HL-60/S4 (cell line): ENCODE results near the gene ACSM3.

Source experiments
- in situ Hi-C: fragments of 300-500 bp; cut with MboI; formaldehyde crosslinking; loops from 2 replicates; pipeline ENCODE4 v1.14.3; 2022; ENCODE audit warnings: low sequenced_read_pairs

The ACSM3 gene

GRCh38 chr16:20803561-20804214 lies 39.9 kb downstream of the ACSM3 start:
- in situ Hi-C loops: loop anchor here (25.0 kb wide), 1 partner anchor 1534 kb away; no protein-coding TSS in a partner anchor

- in situ Hi-C loops: loop anchor here (25.0 kb wide), 1 partner anchor 1532 kb away; no protein-coding TSS in a partner anchor
These were observed 41.9 kb downstream of the ACSM3 start for GRCh38 chr16:20805684-20806167.

GRCh38 chr16:20806168-20807050 lies 42.6 kb downstream of the ACSM3 start, which contains the start of the genes ERI2 and REXO5:
Gene ERI2 (minus strand): TSS chr16:20806472. CDS start chr16:20806430, 42 bp downstream.
Gene REXO5 (plus strand): TSS chr16:20806527. CDS start chr16:20806954, 427 bp downstream.
- in situ Hi-C loops: loop anchor here (25.0 kb wide), 1 partner anchor 1531 kb away; no protein-coding TSS in a partner anchor

- in situ Hi-C loops: loop anchor here (25.0 kb wide), 1 partner anchor 1529 kb away; no protein-coding TSS in a partner anchor
These were observed 44.0 kb downstream of the ACSM3 start for GRCh38 chr16:20807862-20808261.

GRCh38 chr16:20811889-20812439 lies 48.1 kb downstream of the ACSM3 start:
- in situ Hi-C loops: loop anchor here (25.0 kb wide), 1 partner anchor 1525 kb away; no protein-coding TSS in a partner anchor

GRCh38 chr16:20812510-20812909 lies 48.7 kb downstream of the ACSM3 start:
- in situ Hi-C loops: loop anchor here (25.0 kb wide), 1 partner anchor 1525 kb away; no protein-coding TSS in a partner anchor

GRCh38 chr16:20814784-20815183 lies 51.0 kb downstream of the ACSM3 start:
- in situ Hi-C loops: loop anchor here (25.0 kb wide), 1 partner anchor 1523 kb away; no protein-coding TSS in a partner anchor

GRCh38 chr16:20818929-20819585 lies 55.2 kb downstream of the ACSM3 start:
- in situ Hi-C loops: loop anchor here (25.0 kb wide), 1 partner anchor 1518 kb away; no protein-coding TSS in a partner anchor

GRCh38 chr16:20821682-20822081 lies 57.9 kb downstream of the ACSM3 start:
- in situ Hi-C loops: loop anchor here (25.0 kb wide), 1 partner anchor 1516 kb away; no protein-coding TSS in a partner anchor

GRCh38 chr16:20822521-20823325 lies 58.9 kb downstream of the ACSM3 start:
- in situ Hi-C loops: loop anchor here (25.0 kb wide), 1 partner anchor 1515 kb away; no protein-coding TSS in a partner anchor

GRCh38 chr16:20826039-20826566 lies 62.3 kb downstream of the ACSM3 start:
- in situ Hi-C loops: no loop called here

GRCh38 chr16:20829536-20829935 lies 65.7 kb downstream of the ACSM3 start:
- in situ Hi-C loops: no loop called here

GRCh38 chr16:20830372-20830771 lies 66.6 kb downstream of the ACSM3 start:
- in situ Hi-C loops: no loop called here

- in situ Hi-C loops: no loop called here
These were observed 69.3 kb downstream of the ACSM3 start for GRCh38 chr16:20833086-20833485.

- in situ Hi-C loops: no loop called here
These were observed 74.4 kb downstream of the ACSM3 start for GRCh38 chr16:20838240-20838639.

- in situ Hi-C loops: no loop called here
These were observed 75.7 kb downstream of the ACSM3 start for GRCh38 chr16:20839504-20839903.

- in situ Hi-C loops: no loop called here
These were observed 80.2 kb downstream of the ACSM3 start for GRCh38 chr16:20844054-20844453.

GRCh38 chr16:20844588-20844987 lies 80.8 kb downstream of the ACSM3 start:
- in situ Hi-C loops: no loop called here

GRCh38 chr16:20846030-20846429 lies 82.2 kb downstream of the ACSM3 start:
- in situ Hi-C loops: no loop called here
